Measurements from ENCODE around the gene PTN. TPM values are rescaled to one million over a fixed set of nuclear protein-coding genes. Genes with fewer than 3 reads are reported as not detected.

PTN gene
- total and polyA plus RNA-seq, 9 of the 15 experiments (the other 6 are each of a cell fraction or from before 2014, with no cell fraction given): not detected

- H4K20me1 ChIP-seq (replicated peaks; ENCODE audit: control insufficient read depth, insufficient read depth, low read length): no peaks in the 10 kb centered on the region
- no peaks in the 10 kb centered on the region for H3K4me1 ChIP-seq (replicated peaks in 1 of 2; ENCODE audit: control insufficient read depth in 2 of 2, insufficient read depth in 2 of 2, low read length in 2 of 2)
- no peak overlapping the region for H2AFZ ChIP-seq (ENCODE audit: low read depth, low read length)
- no peaks in the 10 kb centered on the region; the same call in 1 of the 2 replicates for H3K9me3 ChIP-seq (replicated peaks; ENCODE audit: control insufficient read depth, insufficient read depth, low read depth, low read length)
- no peaks in the 10 kb centered on the region for H3K9me1 ChIP-seq (ENCODE audit: control insufficient read depth, insufficient read depth, low read length)
- in situ Hi-C loops (cut with MboI) (no loop called here), intact Hi-C loops (cut with micrococcal nuclease) (no loop called here)
- WGBS (ENCODE audit: insufficient coverage, low coverage, missing lambda C conversion rate): under 1% methylated on average over 6 of the region's 6 CpGs
- BruUV-seq (replicated peaks): no TSS peak
- ChIA-PET POLR2A (no interaction called here), CTCF (ENCODE audit: low intra/inter-chr PET ratio) (no interaction called here)
- no peaks in the 10 kb centered on the region for H3K79me2 ChIP-seq (ENCODE audit: control insufficient read depth, insufficient read depth, low read length)
- ATAC-seq (no peak), DNase-seq (ENCODE audit: extremely low read depth in 1 of 4, low spot score in 3 of 4) (no peak), FAIRE-seq (no peak)
- no peak for TF ChIP-seq MEF2D (tag; conservative IDR thresholded peaks at IDR 0.05; ENCODE audit: low read depth)
- no peak for TF ChIP-seq GABPB1 (CRISPR knock-in tag; IDR thresholded peaks at IDR 0.05)
- no peak for TF ChIP-seq SREBF1 (IDR thresholded peaks at IDR 0.05; ENCODE audit: borderline replicate concordance, low read depth, low read length)
- TF ChIP-seq CREM (IDR thresholded peaks at IDR 0.05; ENCODE audit: low read depth): no peak
- no peak for TF ChIP-seq TARDBP (IDR thresholded peaks at IDR 0.05)
- no peak for TF ChIP-seq ESRRA (IDR thresholded peaks at IDR 0.05; ENCODE audit: borderline replicate concordance, low read depth)
- no peak for TF ChIP-seq PPARD (CRISPR knock-in tag; IDR thresholded peaks at IDR 0.05)
- TF ChIP-seq ZKSCAN3 (CRISPR knock-in tag; IDR thresholded peaks at IDR 0.05): no peak
- no peak for TF ChIP-seq ZNF395 (CRISPR knock-in tag; IDR thresholded peaks at IDR 0.05)
- no peak for TF ChIP-seq SREBF2 (CRISPR knock-in tag; IDR thresholded peaks at IDR 0.05)
- no peak for TF ChIP-seq ZNF584 (CRISPR knock-in tag; IDR thresholded peaks at IDR 0.05; ENCODE audit: low read depth)
- TF ChIP-seq USF2 (CRISPR knock-in tag; IDR thresholded peaks at IDR 0.05): no peak
- TF ChIP-seq ZNF224 (CRISPR knock-in tag; IDR thresholded peaks at IDR 0.05): no peak
- TF ChIP-seq MEF2A (IDR thresholded peaks at IDR 0.05; ENCODE audit: control insufficient read depth, low read depth, low read length): no peak
- no peak for TF ChIP-seq SOX6 (IDR thresholded peaks at IDR 0.05)
- no peak for TF ChIP-seq ILK (tag; IDR thresholded peaks at IDR 0.05; ENCODE audit: borderline replicate concordance, low read depth)
- TF ChIP-seq ZKSCAN8 (CRISPR knock-in tag; IDR thresholded peaks at IDR 0.05): no peak
- TF ChIP-seq SP2 (IDR thresholded peaks at IDR 0.05; ENCODE audit: extremely low read depth, low read depth, low read length, poor library complexity, severe bottlenecking): no peak
- no peak overlapping the region for H3K4me3 ChIP-seq
- no peak overlapping the region for H3K27ac ChIP-seq (ENCODE audit: extremely low read depth, low read depth, low read length)
- H3K9ac ChIP-seq (ENCODE audit: insufficient read depth in 1 of 2, low read depth in 2 of 2, low read length in 2 of 2): no peak overlapping the region
- no peaks in the 10 kb centered on the region for H3K36me3 ChIP-seq (ENCODE audit: control insufficient read depth, insufficient read depth, low read length)
- H3K27me3 ChIP-seq (ENCODE audit: control insufficient read depth in 2 of 2, insufficient read depth in 2 of 2, low read length in 2 of 2): no peaks in the 10 kb centered on the region
- no peak overlapping the region for H3K4me2 ChIP-seq (ENCODE audit: insufficient read depth, low read length)
Observed at GRCh38 chr7:137305901-137306621, 37.5 kb downstream of the PTN start.
